ENCODE results near the gene KCNIP4.
"Not testable (repeated sequence)": the region's sequence is repeated elsewhere in the genome, so short reads cannot be mapped to it uniquely, and the experiment has no call there.

Gene KCNIP4

GRCh38 chr4:20857081-20857480, 1091.5 kb downstream of the KCNIP4 start:
- no peak for DNase-seq (ENCODE audit: low read depth in 2 of 2)

- DNase-seq (ENCODE audit: low read depth in 2 of 2): no peak
Observed at GRCh38 chr4:20847124-20847747, 1101.3 kb downstream of the KCNIP4 start.

DNA sequence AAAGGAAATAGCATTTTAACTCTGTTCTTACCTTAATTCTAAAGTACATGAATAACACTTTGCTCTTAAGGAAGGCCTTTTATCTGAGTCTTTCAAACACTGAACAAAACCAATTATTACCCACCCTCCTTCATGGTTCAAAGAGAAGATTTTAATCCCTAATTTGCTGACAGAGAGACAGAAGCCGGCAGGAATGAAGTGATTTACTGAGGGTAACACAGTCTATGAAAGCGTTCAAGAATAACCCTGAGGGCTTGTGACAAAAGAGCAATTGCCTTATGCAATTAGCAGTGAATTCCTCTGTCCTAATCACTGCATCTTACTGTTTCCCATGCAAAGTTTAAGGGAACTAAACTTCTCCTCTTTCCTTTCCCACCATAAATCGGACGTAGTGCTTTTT, 1104.3 kb downstream of the KCNIP4 start:
- DNase-seq (ENCODE audit: low read depth in 2 of 2): no peak

DNA sequence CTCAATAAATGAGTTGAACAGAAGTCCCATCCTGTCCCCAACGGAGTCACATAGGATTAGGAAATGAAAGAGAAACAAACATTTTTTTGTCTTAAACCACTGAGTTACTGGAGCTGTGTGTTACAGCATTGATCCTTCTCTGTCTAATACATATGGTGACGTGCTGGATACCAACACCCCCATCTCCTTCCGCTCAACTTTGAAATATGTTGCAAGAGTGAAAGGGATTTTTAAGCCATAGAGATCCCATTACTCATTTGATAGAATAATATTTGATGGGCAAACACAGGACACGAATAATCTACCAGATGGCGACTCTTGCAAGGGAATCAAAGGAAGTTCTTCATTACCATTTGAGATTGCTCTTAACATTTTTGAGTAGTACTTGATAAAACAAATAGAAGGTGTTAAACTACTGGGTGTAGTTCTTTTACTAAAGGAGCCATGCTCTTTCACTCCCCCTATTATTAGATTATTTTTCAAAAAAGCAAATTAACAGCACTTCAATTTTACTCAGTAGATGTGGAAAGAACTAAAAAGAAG, 1107.9 kb downstream of the KCNIP4 start:
- no peak for DNase-seq (ENCODE audit: low read depth in 2 of 2)

DNA sequence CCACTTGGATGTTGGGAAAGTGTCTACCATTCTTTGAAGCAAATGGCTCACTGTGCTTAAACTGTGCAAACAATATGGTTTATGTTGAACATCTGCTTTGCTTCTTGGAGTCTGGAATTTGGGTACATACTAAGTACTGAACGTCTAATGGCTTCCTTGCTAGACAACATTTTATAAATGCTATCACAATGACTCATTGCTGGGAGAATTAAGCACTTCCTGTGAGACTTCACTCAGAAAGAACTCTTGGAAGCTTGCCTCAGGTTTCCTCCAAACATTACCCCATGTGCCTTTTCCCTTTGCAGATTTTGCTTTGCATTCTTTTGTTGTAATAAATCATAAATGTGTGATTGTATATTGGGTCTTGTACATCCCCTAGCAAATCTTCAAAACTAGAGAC, 1108.6 kb downstream of the KCNIP4 start:
- DNase-seq (ENCODE audit: low read depth in 2 of 2): no peak

DNA sequence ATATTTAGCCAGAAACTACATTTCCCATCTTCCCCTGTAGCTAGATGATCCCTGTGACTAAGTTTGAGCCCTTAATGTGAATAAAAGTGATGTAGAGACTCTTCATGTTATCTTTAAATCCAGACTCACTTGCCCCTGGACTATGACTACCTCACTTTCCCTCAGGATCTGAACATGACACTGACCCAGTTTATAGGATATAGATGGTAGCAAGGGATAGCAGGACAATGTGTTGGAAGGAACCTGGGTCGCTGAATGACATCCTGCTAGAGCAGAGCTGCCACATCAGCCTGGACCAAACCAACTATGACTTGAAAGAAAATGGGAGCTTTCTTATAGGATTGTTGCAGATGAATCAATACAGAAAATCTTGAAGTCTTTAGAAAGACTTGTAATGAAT, 1110.1 kb downstream of the KCNIP4 start:
- no peak for DNase-seq (ENCODE audit: low read depth in 2 of 2)

DNA sequence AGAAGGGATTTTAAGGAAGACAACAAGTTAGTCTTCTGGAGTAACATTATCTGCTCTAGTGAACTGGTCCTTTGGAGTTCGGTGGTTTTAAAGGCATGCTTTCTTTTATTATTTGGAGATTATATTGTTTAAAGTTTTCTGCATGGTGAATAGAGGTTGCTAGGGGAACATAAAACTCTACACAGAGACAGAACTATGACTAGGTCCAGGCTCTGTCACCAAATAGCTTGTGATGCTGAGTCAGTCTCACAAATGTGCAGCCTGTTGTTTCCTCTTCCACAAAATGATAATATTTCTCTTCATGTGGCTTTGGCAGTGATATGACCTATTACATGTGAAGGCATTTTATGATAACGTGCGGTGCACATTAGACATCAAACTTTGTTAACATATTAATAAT, 1115.7 kb downstream of the KCNIP4 start:
- DNase-seq (ENCODE audit: low read depth in 2 of 2): no peak

DNA sequence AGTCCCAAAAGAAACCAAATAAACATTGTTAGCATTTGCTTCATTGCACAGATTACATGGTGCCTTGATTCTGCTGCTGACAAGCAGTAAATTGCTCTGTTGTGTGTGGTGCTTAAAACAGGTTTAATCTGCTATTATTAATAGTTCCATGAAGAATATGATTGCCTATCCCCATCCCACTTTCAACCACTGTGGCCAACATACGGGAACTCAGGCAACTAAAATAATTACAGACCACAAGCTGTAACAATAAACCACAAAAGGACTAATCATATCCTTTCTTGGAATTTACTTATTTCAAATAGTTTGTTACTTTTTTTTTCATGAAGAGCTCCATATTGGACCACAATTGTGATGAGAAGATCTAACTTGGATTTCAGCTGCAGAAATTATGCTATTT, 1116.8 kb downstream of the KCNIP4 start:
- no peak for DNase-seq (ENCODE audit: low read depth in 2 of 2)

- no peak for DNase-seq (ENCODE audit: low read depth in 2 of 2)
Observed at GRCh38 chr4:20829617-20830357, 1118.8 kb downstream of the KCNIP4 start.

DNA sequence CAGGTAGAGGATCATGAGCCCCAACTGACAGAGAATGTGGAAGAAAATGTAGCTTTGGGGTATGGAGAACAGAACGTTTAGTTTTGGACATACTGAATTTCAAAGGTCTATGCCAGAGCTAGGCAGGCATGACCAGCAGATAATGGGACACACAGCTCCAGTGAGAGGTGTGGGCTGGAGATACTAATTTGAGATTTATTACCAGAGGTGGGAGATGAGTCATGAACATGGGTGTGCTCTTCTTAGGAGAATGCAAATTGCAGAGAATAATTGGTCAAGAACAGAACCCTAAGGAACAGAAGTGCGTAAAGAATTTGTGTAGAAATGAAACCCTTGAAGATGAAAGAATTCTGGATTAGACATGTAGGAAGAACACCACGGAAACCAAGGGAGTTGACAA, 1123.1 kb downstream of the KCNIP4 start:
- no peak for DNase-seq (ENCODE audit: low read depth in 2 of 2)

DNA sequence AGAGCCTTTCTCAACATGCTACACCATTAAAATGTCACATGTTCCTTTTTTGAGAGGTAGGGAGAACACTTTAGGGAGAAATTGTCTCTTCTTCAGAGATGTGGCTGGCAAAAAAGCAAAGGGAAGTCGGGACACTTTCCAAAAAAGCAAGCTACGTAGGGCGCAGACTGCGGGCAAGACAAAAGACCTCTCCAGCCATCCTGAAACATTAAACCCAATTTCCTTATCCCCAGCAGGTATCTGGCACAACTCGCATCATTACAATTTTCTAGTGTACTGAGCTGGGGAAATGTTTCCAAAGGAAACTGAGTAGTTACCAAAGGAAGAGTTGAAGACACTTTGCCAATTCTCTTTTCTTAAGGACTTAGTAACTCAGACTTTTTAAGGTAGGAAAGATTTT, 1132.3 kb downstream of the KCNIP4 start:
- DNase-seq (ENCODE audit: low read depth in 2 of 2): no peak

- no peak for DNase-seq (ENCODE audit: low read depth in 2 of 2)
Observed at GRCh38 chr4:20813700-20814099, 1134.9 kb downstream of the KCNIP4 start.

DNA sequence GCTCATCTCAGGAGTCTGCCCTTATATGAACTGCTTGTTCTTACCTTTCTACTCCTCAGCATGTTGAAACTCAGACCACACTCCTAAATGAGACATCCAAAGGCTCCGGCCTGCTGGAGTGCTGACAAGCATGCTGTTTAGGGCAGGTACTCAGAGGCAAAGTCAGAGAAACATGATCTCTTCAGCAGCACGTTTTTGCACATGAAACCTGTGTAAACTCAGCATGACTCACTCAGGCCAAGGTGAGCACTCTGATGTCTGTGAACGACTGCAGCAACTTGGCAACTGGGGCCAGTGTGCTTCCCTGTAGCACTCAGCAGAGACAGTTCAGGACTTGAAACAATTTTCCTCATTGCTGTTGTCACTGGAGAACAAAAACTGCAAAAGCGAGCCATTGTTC, 1138.8 kb downstream of the KCNIP4 start:
- DNase-seq (ENCODE audit: low read depth in 2 of 2): no peak

GRCh38 chr4:20805716-20806115, 1142.9 kb downstream of the KCNIP4 start:
- no peak for DNase-seq (ENCODE audit: low read depth in 2 of 2)

- DNase-seq (ENCODE audit: low read depth in 2 of 2): no peak
Observed at GRCh38 chr4:20787940-20788665, 1160.5 kb downstream of the KCNIP4 start.

DNA sequence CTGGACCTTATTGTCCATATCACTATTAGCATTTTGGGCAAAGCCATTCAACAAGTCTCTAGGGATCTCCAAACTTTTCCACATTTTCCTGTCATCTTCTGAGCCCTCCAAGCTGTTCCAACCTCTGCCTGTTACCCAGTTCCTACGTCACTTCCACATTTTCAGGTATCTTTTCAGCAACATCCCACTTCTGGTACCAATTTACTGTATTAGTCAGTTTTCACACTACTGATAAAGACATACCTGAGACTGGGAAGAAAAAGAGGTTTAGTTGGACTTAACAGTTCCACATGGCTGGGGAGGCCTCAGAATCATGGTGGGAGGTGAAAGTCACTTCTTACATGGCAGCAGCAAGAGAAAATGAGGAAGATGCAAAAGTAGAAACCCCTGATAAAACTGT, 1165.4 kb downstream of the KCNIP4 start:
- not testable (repeated sequence) for DNase-seq (ENCODE audit: low read depth in 2 of 2)

DNA sequence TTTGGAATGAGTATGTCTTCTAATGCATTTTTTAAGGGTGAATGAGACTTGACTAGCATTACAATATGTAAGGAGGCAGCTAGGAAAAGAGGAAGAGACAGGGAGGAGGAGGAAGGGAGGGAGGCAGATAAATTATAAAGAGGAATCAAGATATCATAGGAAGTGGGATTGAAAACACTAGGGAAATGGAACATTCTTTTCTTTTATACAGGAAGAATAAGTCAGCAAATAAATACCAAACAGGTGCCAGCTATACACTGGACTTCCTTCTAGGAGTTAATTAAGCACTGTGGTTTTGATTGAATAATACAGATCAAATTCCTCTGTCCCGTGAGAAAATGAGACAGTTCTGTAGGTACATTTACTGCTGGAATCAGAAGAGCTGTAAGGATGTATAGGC, 1169.7 kb downstream of the KCNIP4 start:
- DNase-seq (ENCODE audit: low read depth in 2 of 2): no peak

GRCh38 chr4:20773144-20773997, 1175.2 kb downstream of the KCNIP4 start:
- peak; percentile 0 to 4 for DNase-seq (ENCODE audit: low read depth in 2 of 2)

GRCh38 chr4:20764366-20764992, 1184.1 kb downstream of the KCNIP4 start:
- no peak for DNase-seq (ENCODE audit: low read depth in 2 of 2)

GRCh38 chr4:20761826-20762225, 1186.7 kb downstream of the KCNIP4 start:
- DNase-seq (ENCODE audit: low read depth in 2 of 2): no peak

DNA sequence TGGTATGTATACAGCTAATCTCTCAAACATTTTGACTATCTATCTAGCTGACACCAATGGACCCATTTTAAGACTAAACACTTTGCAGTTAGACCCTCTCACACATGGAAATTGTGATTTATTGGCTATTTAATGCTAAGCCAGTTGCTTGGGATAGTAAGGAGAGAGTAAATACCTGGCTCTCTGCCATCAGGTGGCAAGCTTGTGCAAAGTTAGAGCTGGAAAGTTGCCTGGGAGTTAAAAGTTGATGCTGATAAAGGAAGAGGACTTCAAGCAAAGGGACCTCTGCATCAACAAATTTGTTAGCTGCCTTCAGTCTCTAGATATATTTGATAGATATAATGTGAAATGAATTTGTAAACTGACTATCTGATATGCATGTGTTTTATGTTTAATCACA, 1187.2 kb downstream of the KCNIP4 start:
- no peak for DNase-seq (ENCODE audit: low read depth in 2 of 2)
